ELF-1 (cell line): ENCODE data around the gene RGS4.

Experiments used
- DNase-seq: peaks from one replicate; pipeline ENCODE4 v3.0.0-alpha.2; 2016; ENCODE audit warnings: low read depth, low spot score

RGS4 gene

GRCh38 chr1:163069142-163069541 is at the start of gene RGS4:
RGS4 (plus strand) TSS chr1:163069361; CDS start chr1:163069485, 124 bp downstream.
- DNase-seq = peak; percentile 94

GRCh38 chr1:163022129-163022528 is 47.0 kb upstream of the RGS4 start:
- no peak for DNase-seq

GRCh38 chr1:163027610-163028009 is 41.6 kb upstream of the RGS4 start:
- DNase-seq = no peak

- DNase-seq = no peak
These were observed 39.3 kb upstream of the RGS4 start for GRCh38 chr1:163029901-163030300.

GRCh38 chr1:163035446-163036249 is 33.5 kb upstream of the RGS4 start:
- no peak for DNase-seq

GRCh38 chr1:163036671-163037070 is 32.5 kb upstream of the RGS4 start:
- DNase-seq = no peak

GRCh38 chr1:163038928-163039706 is 30.0 kb upstream of the RGS4 start:
- DNase-seq = no peak

- DNase-seq = no peak
These were observed 29.5 kb upstream of the RGS4 start for GRCh38 chr1:163039707-163040093.

GRCh38 chr1:163046071-163046470 is 23.1 kb upstream of the RGS4 start:
- DNase-seq = no peak

GRCh38 chr1:163047951-163048659 is 21.1 kb upstream of the RGS4 start:
- DNase-seq = no peak

GRCh38 chr1:163048869-163049268 is 20.3 kb upstream of the RGS4 start:
- DNase-seq = no peak

GRCh38 chr1:163049296-163049695 is 19.9 kb upstream of the RGS4 start:
- no peak for DNase-seq

GRCh38 chr1:163050496-163050895 is 18.7 kb upstream of the RGS4 start:
- DNase-seq = no peak

- DNase-seq = peak; percentile 29
These were observed 15.0 kb upstream of the RGS4 start for GRCh38 chr1:163054181-163054591.

- DNase-seq = no peak
These were observed 14.2 kb upstream of the RGS4 start for GRCh38 chr1:163055005-163055404.

- no peak for DNase-seq
These were observed 13.6 kb upstream of the RGS4 start for GRCh38 chr1:163055531-163055930.

- DNase-seq = no peak
These were observed 12.3 kb upstream of the RGS4 start for GRCh38 chr1:163056831-163057230.

GRCh38 chr1:163060343-163061007 is 8.7 kb upstream of the RGS4 start:
- no peak for DNase-seq

GRCh38 chr1:163063143-163063542 is 6.0 kb upstream of the RGS4 start:
- no peak for DNase-seq

- DNase-seq = no peak
These were observed 5.6 kb upstream of the RGS4 start for GRCh38 chr1:163063610-163064009.

GRCh38 chr1:163066168-163066567 is 3.0 kb upstream of the RGS4 start:
- DNase-seq = no peak

- no peak for DNase-seq
These were observed 2.5 kb upstream of the RGS4 start for GRCh38 chr1:163066686-163067085.
